ENCODE data around the gene LMNTD2. TPM values are rescaled to one million over a fixed set of nuclear protein-coding genes. Genes with fewer than 3 reads are reported as not detected.
"Not testable (repeated sequence)": the region's sequence is repeated elsewhere in the genome, so short reads cannot be mapped to it uniquely, and the experiment has no call there.

LMNTD2 gene
- total RNA-seq, 2 donors from 2014 or later: 6.0 to 12.9 TPM

GRCh38 chr11:575313-575995, 14.9 kb upstream of the LMNTD2 start:
- ATAC-seq: peak; percentile 59
- Histone ChIP-seq H3K36me3 (replicated peaks in 1 of 2; ENCODE audit: insufficient read depth in 1 of 2, low read depth in 2 of 2) (no peaks in the 10 kb centered on the region), H3K27ac (peak overlapping the region; percentile 15 to 75 (median 68)), H3K4me1 (peaks cover 50% of the 10 kb centered on the region), H3K9me3 (no peaks in the 10 kb centered on the region), H3K27me3 (no peaks in the 10 kb centered on the region), H3K4me3 (peak overlapping the region; percentile 23 to 62)
- peak in 1 of 4 donors; percentile 66 for DNase-seq
- intact Hi-C loops (cut with DNase I): no loop called here
- TF ChIP-seq CTCF (IDR thresholded peaks at IDR 0.05): peak in 2 of 7 experiments; percentile 3 to 14
- no peak for TF ChIP-seq POLR2A (IDR thresholded peaks at IDR 0.05)
- WGBS, 2 donors: 1 to 3% methylated on average over 10 to 47 of the region's 81 CpGs

GRCh38 chr11:574632-575312, 14.2 kb upstream of the LMNTD2 start:
- Histone ChIP-seq H3K27me3 (no peaks in the 10 kb centered on the region), H3K4me3 (no peak overlapping the region), H3K27ac (peak overlapping the region in 3 of 4 donors; percentile 15 to 69 (median 66)), H3K36me3 (replicated peaks in 1 of 2; ENCODE audit: insufficient read depth in 1 of 2, low read depth in 2 of 2) (no peaks in the 10 kb centered on the region), H3K4me1 (peaks cover 43% of the 10 kb centered on the region), H3K9me3 (no peaks in the 10 kb centered on the region)
- TF ChIP-seq CTCF (IDR thresholded peaks at IDR 0.05) (no peak), POLR2A (IDR thresholded peaks at IDR 0.05) (no peak)
- intact Hi-C loops (cut with DNase I): no loop called here
- 24 to 38% methylated on average over 22 of the region's 25 CpGs for WGBS, 2 donors
- ATAC-seq (no peak), DNase-seq (no peak)

- intact Hi-C loops (cut with DNase I); H3K9me3 ChIP-seq; H3K27ac ChIP-seq; DNase-seq; H3K4me3 ChIP-seq; ATAC-seq; H3K36me3 ChIP-seq (replicated peaks in 1 of 2; ENCODE audit: insufficient read depth in 1 of 2, low read depth in 2 of 2); H3K27me3 ChIP-seq: not testable (repeated sequence)
- WGBS, 2 donors: 65 to 74% methylated on average over 13 to 14 of the region's 14 CpGs
- peaks cover 42% of the 10 kb centered on the region for H3K4me1 ChIP-seq
These were observed 13.6 kb upstream of the LMNTD2 start for GRCh38 chr11:574031-574570.

GRCh38 chr11:573146-573759, 12.7 kb upstream of the LMNTD2 start:
- ATAC-seq: no peak
- intact Hi-C loops (cut with DNase I): no loop called here
- no peak overlapping the region for H3K4me3 ChIP-seq
- TF ChIP-seq CTCF (IDR thresholded peaks at IDR 0.05) (no peak), POLR2A (IDR thresholded peaks at IDR 0.05) (no peak)
- H3K4me1 ChIP-seq: peaks cover 37% of the 10 kb centered on the region
- H3K27ac ChIP-seq: no peak overlapping the region
- H3K36me3 ChIP-seq (replicated peaks in 1 of 2; ENCODE audit: insufficient read depth in 1 of 2, low read depth in 2 of 2): no peaks in the 10 kb centered on the region
- no peaks in the 10 kb centered on the region for H3K27me3 ChIP-seq
- DNase-seq: no peak
- H3K9me3 ChIP-seq: no peaks in the 10 kb centered on the region
- WGBS, 2 donors: 76 to 88% methylated on average over 4 to 16 of the region's 16 CpGs

- no peaks in the 10 kb centered on the region for H3K36me3 ChIP-seq (replicated peaks in 1 of 2; ENCODE audit: insufficient read depth in 1 of 2, low read depth in 2 of 2)
- H3K27ac ChIP-seq: no peak overlapping the region
- 74 to 80% methylated on average over 1 to 8 of the region's 8 CpGs for WGBS, 2 donors
- ATAC-seq: no peak
- DNase-seq: no peak
- H3K4me3 ChIP-seq: no peak overlapping the region
- intact Hi-C loops (cut with DNase I): no loop called here
- H3K9me3 ChIP-seq: no peaks in the 10 kb centered on the region
- no peak for TF ChIP-seq CTCF (IDR thresholded peaks at IDR 0.05)
- TF ChIP-seq POLR2A (IDR thresholded peaks at IDR 0.05): no peak
- H3K4me1 ChIP-seq: peaks cover 31% of the 10 kb centered on the region
- no peaks in the 10 kb centered on the region for H3K27me3 ChIP-seq
These were observed 11.3 kb upstream of the LMNTD2 start for GRCh38 chr11:571802-572185.
